ENCODE results near the gene SMG7.

- TF ChIP-seq, protein P1, sequence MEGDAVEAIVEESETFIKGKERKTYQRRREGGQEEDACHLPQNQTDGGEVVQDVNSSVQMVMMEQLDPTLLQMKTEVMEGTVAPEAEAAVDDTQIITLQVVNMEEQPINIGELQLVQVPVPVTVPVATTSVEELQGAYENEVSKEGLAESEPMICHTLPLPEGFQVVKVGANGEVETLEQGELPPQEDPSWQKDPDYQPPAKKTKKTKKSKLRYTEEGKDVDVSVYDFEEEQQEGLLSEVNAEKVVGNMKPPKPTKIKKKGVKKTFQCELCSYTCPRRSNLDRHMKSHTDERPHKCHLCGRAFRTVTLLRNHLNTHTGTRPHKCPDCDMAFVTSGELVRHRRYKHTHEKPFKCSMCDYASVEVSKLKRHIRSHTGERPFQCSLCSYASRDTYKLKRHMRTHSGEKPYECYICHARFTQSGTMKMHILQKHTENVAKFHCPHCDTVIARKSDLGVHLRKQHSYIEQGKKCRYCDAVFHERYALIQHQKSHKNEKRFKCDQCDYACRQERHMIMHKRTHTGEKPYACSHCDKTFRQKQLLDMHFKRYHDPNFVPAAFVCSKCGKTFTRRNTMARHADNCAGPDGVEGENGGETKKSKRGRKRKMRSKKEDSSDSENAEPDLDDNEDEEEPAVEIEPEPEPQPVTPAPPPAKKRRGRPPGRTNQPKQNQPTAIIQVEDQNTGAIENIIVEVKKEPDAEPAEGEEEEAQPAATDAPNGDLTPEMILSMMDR (IDR thresholded peaks at IDR 0.05 in 2 of 3, conservative IDR thresholded peaks at IDR 0.05 in 1 of 3; ENCODE audit: control insufficient read depth in 2 of 3, extremely low read depth in 1 of 3, insufficient read depth in 1 of 3, low read depth in 3 of 3, low read length in 3 of 3) = no peak
- no peak for TF ChIP-seq ZNF274 (IDR thresholded peaks at IDR 0.05; ENCODE audit: insufficient read depth, insufficient read length)
- no peak for TF ChIP-seq IKZF1 (conservative IDR thresholded peaks at IDR 0.05)
- no peak for TF ChIP-seq BHLHE40 (IDR thresholded peaks at IDR 0.05; ENCODE audit: borderline replicate concordance in 1 of 2, low read depth in 2 of 2, low read length in 1 of 2)
- TF ChIP-seq, protein P2, sequence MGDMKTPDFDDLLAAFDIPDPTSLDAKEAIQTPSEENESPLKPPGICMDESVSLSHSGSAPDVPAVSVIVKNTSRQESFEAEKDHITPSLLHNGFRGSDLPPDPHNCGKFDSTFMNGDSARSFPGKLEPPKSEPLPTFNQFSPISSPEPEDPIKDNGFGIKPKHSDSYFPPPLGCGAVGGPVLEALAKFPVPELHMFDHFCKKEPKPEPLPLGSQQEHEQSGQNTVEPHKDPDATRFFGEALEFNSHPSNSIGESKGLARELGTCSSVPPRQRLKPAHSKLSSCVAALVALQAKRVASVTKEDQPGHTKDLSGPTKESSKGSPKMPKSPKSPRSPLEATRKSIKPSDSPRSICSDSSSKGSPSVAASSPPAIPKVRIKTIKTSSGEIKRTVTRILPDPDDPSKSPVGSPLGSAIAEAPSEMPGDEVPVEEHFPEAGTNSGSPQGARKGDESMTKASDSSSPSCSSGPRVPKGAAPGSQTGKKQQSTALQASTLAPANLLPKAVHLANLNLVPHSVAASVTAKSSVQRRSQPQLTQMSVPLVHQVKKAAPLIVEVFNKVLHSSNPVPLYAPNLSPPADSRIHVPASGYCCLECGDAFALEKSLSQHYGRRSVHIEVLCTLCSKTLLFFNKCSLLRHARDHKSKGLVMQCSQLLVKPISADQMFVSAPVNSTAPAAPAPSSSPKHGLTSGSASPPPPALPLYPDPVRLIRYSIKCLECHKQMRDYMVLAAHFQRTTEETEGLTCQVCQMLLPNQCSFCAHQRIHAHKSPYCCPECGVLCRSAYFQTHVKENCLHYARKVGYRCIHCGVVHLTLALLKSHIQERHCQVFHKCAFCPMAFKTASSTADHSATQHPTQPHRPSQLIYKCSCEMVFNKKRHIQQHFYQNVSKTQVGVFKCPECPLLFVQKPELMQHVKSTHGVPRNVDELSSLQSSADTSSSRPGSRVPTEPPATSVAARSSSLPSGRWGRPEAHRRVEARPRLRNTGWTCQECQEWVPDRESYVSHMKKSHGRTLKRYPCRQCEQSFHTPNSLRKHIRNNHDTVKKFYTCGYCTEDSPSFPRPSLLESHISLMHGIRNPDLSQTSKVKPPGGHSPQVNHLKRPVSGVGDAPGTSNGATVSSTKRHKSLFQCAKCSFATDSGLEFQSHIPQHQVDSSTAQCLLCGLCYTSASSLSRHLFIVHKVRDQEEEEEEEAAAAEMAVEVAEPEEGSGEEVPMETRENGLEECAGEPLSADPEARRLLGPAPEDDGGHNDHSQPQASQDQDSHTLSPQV (IDR thresholded peaks at IDR 0.05) = no peak
- TF ChIP-seq LARP7 (IDR thresholded peaks at IDR 0.05) = no peak
- no peak for TF ChIP-seq YY1 (IDR thresholded peaks at IDR 0.05; ENCODE audit: low read depth, low read length)
- TF ChIP-seq BMI1 (IDR thresholded peaks at IDR 0.05; ENCODE audit: borderline replicate concordance) = no peak
- no peak for TF ChIP-seq CHD2 (IDR thresholded peaks at IDR 0.05; ENCODE audit: borderline replicate concordance, low read depth, low read length)
- no peak for TF ChIP-seq CBX3 (IDR thresholded peaks at IDR 0.05; ENCODE audit: borderline replicate concordance, low read depth)
- TF ChIP-seq SP1 (IDR thresholded peaks at IDR 0.05; ENCODE audit: low read depth, low read length) = no peak
- TF ChIP-seq GABPA (IDR thresholded peaks at IDR 0.05; ENCODE audit: low read depth) = no peak
Observed at GRCh38 chr1:183569141-183569540, 96.8 kb downstream of the SMG7 start.

Data from GM12878 (cell line).